ENCODE measurements around the gene ENC1. TPM values are rescaled to one million over a fixed set of nuclear protein-coding genes. Genes with fewer than 3 reads are reported as not detected.

Gene ENC1
- polyA plus RNA-seq, 1 donor (not counting 4 experiments of a cell fraction or from before 2014, with no cell fraction given), result 68.1 TPM

DNA sequence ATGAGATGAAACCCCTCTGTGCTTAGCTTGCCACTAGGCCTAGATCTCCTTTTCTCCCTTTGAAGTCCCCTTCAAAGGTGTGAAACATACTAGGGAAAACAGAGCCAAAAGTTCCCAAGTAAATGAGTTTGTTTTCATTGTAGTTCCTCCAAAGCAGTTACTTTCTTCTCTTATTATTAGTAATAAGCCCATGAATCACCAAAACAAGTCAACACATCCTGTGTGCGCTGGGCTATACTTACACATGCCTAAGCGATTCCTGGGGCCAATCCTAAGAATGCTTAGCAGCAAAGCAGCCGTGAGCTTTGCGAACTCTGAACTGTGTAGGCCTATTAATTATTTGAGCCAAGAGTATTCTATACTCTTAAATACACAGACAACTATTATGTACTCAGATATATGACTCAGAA, 7.6 kb downstream of the ENC1 start:
- FAIRE-seq (peak; percentile 46), DNase-seq (ENCODE audit: low read depth, low spot score) (no peak)
- Histone ChIP-seq H3K27me3 (ENCODE audit: control insufficient read depth, extremely low read depth, insufficient read depth, low read length) (no peaks in the 10 kb centered on the region), H3K9me1 (ENCODE audit: control insufficient read depth, extremely low read depth, insufficient read depth, low read length) (peaks cover 12% of the 10 kb centered on the region), H3K9me3 (ENCODE audit: control insufficient read depth, low read depth, low read length) (no peaks in the 10 kb centered on the region), H3K4me2 (ENCODE audit: control insufficient read depth, extremely low read depth, insufficient read depth, low read depth, low read length) (peak overlapping the region; percentile 62), H4K20me1 (ENCODE audit: control insufficient read depth, extremely low read depth, insufficient read depth, low read length) (peaks cover 50% of the 10 kb centered on the region), H3K36me3 (ENCODE audit: control insufficient read depth in 2 of 2, extremely low read depth in 1 of 2, insufficient read depth in 2 of 2, low read length in 2 of 2) (peaks cover 44 to 57% of the 10 kb centered on the region in 2 experiments), H3K4me1 (ENCODE audit: control insufficient read depth, extremely low read depth, insufficient read depth, low read length) (peaks cover 74% of the 10 kb centered on the region), H2AFZ (ENCODE audit: control insufficient read depth, low read length) (no peak overlapping the region), H3K9ac (ENCODE audit: control insufficient read depth, extremely low read depth, insufficient read depth, low read length) (peak overlapping the region; percentile 36), H3K4me3 (ENCODE audit: control insufficient read depth in 2 of 3, extremely low read depth in 1 of 3, insufficient read depth in 2 of 3, low read depth in 1 of 3, low read length in 3 of 3) (peak overlapping the region in 1 of 3 experiments; percentile 15), H3K27ac (ENCODE audit: control insufficient read depth, insufficient read depth, low read length) (peak overlapping the region; percentile 86), H3K79me2 (ENCODE audit: control insufficient read depth, insufficient read depth, low read length) (peaks cover 68% of the 10 kb centered on the region)
- TF ChIP-seq, protein P1, sequence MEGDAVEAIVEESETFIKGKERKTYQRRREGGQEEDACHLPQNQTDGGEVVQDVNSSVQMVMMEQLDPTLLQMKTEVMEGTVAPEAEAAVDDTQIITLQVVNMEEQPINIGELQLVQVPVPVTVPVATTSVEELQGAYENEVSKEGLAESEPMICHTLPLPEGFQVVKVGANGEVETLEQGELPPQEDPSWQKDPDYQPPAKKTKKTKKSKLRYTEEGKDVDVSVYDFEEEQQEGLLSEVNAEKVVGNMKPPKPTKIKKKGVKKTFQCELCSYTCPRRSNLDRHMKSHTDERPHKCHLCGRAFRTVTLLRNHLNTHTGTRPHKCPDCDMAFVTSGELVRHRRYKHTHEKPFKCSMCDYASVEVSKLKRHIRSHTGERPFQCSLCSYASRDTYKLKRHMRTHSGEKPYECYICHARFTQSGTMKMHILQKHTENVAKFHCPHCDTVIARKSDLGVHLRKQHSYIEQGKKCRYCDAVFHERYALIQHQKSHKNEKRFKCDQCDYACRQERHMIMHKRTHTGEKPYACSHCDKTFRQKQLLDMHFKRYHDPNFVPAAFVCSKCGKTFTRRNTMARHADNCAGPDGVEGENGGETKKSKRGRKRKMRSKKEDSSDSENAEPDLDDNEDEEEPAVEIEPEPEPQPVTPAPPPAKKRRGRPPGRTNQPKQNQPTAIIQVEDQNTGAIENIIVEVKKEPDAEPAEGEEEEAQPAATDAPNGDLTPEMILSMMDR (optimal IDR thresholded peaks at IDR 0.05 in 1 of 3, IDR thresholded peaks at IDR 0.05 in 1 of 3, conservative IDR thresholded peaks at IDR 0.05 in 1 of 3; ENCODE audit: extremely low read depth in 1 of 3, insufficient read depth in 2 of 3, low read length in 3 of 3), result no peak
- dilution Hi-C loops (cut with MboI; ENCODE audit: extremely low pct_ligation_motif_present, low sequenced_read_pairs), result no loop called here

DNA sequence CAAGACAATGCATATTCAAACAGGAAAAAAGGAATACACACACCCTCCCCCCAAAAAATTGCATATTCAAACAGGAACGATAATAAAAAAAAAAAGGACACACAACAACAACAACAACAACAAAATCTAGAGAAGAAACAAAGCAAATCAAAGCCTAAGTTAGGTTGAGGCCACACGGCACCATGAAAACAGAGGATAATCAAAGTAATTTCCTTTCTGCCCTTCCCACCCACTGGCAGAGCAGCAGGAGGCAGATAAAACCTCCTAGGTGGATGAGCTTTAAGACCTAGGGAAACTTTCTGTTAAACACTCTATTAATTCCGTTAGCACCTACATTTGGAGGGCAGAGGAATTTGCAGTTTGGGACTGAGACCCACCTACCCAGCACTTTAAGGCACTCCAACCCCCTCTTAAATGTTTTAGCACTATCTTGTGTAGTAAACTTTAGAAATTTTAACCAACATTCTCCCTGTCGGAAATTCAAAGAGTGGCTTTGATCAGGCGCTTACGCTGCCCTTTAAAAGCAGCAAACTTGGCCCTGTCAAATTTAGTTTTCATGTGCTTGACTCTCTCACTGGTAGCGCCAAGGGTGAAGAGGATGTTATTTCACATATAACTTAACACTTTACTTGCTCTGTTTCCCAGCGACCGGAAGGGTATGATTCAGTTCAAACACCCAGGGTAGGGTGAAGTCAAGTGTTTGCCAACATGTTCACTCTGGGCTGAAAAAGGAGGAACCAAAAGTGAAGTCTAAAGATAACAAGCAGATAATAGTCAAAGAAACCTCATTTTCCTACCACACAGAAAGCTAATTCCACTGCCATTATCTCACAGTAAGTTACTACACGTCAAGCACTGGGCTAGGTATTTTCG, 9.2 kb downstream of the ENC1 start:
- Histone ChIP-seq H2AFZ (ENCODE audit: control insufficient read depth, low read length) (no peak overlapping the region), H3K4me3 (ENCODE audit: control insufficient read depth in 2 of 3, extremely low read depth in 1 of 3, insufficient read depth in 2 of 3, low read depth in 1 of 3, low read length in 3 of 3) (peak overlapping the region in 1 of 3 experiments; percentile 5), H3K4me1 (ENCODE audit: control insufficient read depth, extremely low read depth, insufficient read depth, low read length) (peaks cover 61% of the 10 kb centered on the region), H3K9ac (ENCODE audit: control insufficient read depth, extremely low read depth, insufficient read depth, low read length) (no peak overlapping the region), H3K27ac (ENCODE audit: control insufficient read depth, insufficient read depth, low read length) (peak overlapping the region; percentile 86), H3K9me3 (ENCODE audit: control insufficient read depth, low read depth, low read length) (no peaks in the 10 kb centered on the region), H3K36me3 (ENCODE audit: control insufficient read depth in 2 of 2, extremely low read depth in 1 of 2, insufficient read depth in 2 of 2, low read length in 2 of 2) (peaks cover 43 to 47% of the 10 kb centered on the region in 2 experiments), H3K79me2 (ENCODE audit: control insufficient read depth, insufficient read depth, low read length) (peaks cover 52% of the 10 kb centered on the region), H4K20me1 (ENCODE audit: control insufficient read depth, extremely low read depth, insufficient read depth, low read length) (peaks cover 39% of the 10 kb centered on the region), H3K4me2 (ENCODE audit: control insufficient read depth, extremely low read depth, insufficient read depth, low read depth, low read length) (peak overlapping the region; percentile 39), H3K27me3 (ENCODE audit: control insufficient read depth, extremely low read depth, insufficient read depth, low read length) (no peaks in the 10 kb centered on the region), H3K9me1 (ENCODE audit: control insufficient read depth, extremely low read depth, insufficient read depth, low read length) (peaks cover 7% of the 10 kb centered on the region)
- DNase-seq (ENCODE audit: low read depth, low spot score) (no peak), FAIRE-seq (no peak)
- TF ChIP-seq EZH2 (IDR thresholded peaks at IDR 0.05; ENCODE audit: low read length), result no peak
- TF ChIP-seq, protein P1 (optimal IDR thresholded peaks at IDR 0.05 in 1 of 3, IDR thresholded peaks at IDR 0.05 in 1 of 3, conservative IDR thresholded peaks at IDR 0.05 in 1 of 3; ENCODE audit: extremely low read depth in 1 of 3, insufficient read depth in 2 of 3, low read length in 3 of 3), result no peak
- dilution Hi-C loops (cut with MboI; ENCODE audit: extremely low pct_ligation_motif_present, low sequenced_read_pairs), result no loop called here
